WTC11 (cell line): ENCODE results near the gene SRXN1. TPM values are rescaled to one million over a fixed set of nuclear protein-coding genes. Genes with fewer than 3 reads are reported as not detected.

ENCODE experiments used
- ATAC-seq: fragments of 200-7000 bp; cut with Tn5 transposase; 2 replicates; pipeline ENCODE4 v1.10.0; 2021; ENCODE audit warnings: mild to moderate bottlenecking, moderate library complexity
- CTCF ChIA-PET: fragments of 300-600 bp; sonication (Branson Sonifier 250); formaldehyde crosslinking; loops from one replicate; lab custom pipeline; 2021; ENCODE audit warnings: antibody characterized with exemption; lab: Charles Lee
- POLR2A ChIA-PET: fragments of 350-600 bp; sonication (Branson Sonifier 250); formaldehyde crosslinking; loops from one replicate; lab custom pipeline; 2021; ENCODE audit warnings: antibody characterized with exemption; lab: Charles Lee
- DNase-seq: peaks from one replicate; pipeline ENCODE4 v3.0.0; 2021; ENCODE audit warnings: low spot score
- H3K27ac Mint-ChIP-seq: 2 replicates; pipeline ENCODE4 v1.8.0; 2021; ENCODE audit warnings: mixed read lengths
- H3K27me3 Mint-ChIP-seq: 2 replicates; pipeline ENCODE4 v1.8.0; 2021; ENCODE audit warnings: low read depth, mild to moderate bottlenecking, moderate library complexity, mixed read lengths
- H3K36me3 Mint-ChIP-seq: 2 replicates; pipeline ENCODE4 v1.8.0; 2021; ENCODE audit warnings: mixed read lengths
- H3K4me1 Mint-ChIP-seq: 2 replicates; pipeline ENCODE4 v1.8.0; 2022; ENCODE audit warnings: mixed read lengths
- H3K4me3 Mint-ChIP-seq: 2 replicates; pipeline ENCODE4 v1.8.0; 2021; ENCODE audit warnings: mild to moderate bottlenecking, moderate library complexity, mixed read lengths
- H3K9me3 Mint-ChIP-seq: 2 replicates; pipeline ENCODE4 v1.8.0; 2021; ENCODE audit warnings: mixed read lengths
- ATF1 ChIP-seq: sonication (generic); formaldehyde crosslinking; IDR thresholded peaks from 2 replicates; pipeline ENCODE4 v1.8.1; 2023; ENCODE audit warnings: mild to moderate bottlenecking, moderate library complexity, missing genetic modification reagents
- NR1H2 ChIP-seq: sonication (generic); formaldehyde crosslinking; IDR thresholded peaks from 2 replicates; pipeline ENCODE4 v1.9.0; 2021; ENCODE audit warnings: mild to moderate bottlenecking, moderate library complexity, missing genetic modification reagents
- RORB ChIP-seq: fragments of 250-450 bp; sonication (Bioruptor Pico); IDR thresholded peaks from 2 replicates; pipeline ENCODE4 v1.9.0; 2021; ENCODE audit warnings: mild to moderate bottlenecking
- SMAD4 ChIP-seq: sonication (generic); formaldehyde crosslinking; IDR thresholded peaks from 2 replicates; pipeline ENCODE4 v1.8.0; 2022; ENCODE audit warnings: mild to moderate bottlenecking, missing genetic modification reagents
- SOX15 ChIP-seq: fragments of 250-450 bp; sonication (Bioruptor Pico); IDR thresholded peaks from 2 replicates; pipeline ENCODE4 v1.9.0; 2021; ENCODE audit warnings: mild to moderate bottlenecking
- ZBTB21 ChIP-seq: sonication (generic); formaldehyde crosslinking; IDR thresholded peaks from 2 replicates; pipeline ENCODE4 v1.8.1; 2023; ENCODE audit warnings: mild to moderate bottlenecking, missing genetic modification reagents, borderline replicate concordance
- ZNF232 ChIP-seq: sonication (generic); formaldehyde crosslinking; IDR thresholded peaks from 2 replicates; pipeline ENCODE4 v1.8.0; 2022; ENCODE audit warnings: mild to moderate bottlenecking, missing genetic modification reagents
- ZNF263 ChIP-seq: sonication (generic); formaldehyde crosslinking; IDR thresholded peaks from 2 replicates; pipeline ENCODE4 v1.8.1; 2022; ENCODE audit warnings: low read depth, mild to moderate bottlenecking, moderate library complexity, missing genetic modification reagents
- ZNF671 ChIP-seq: fragments of 250-450 bp; sonication (Bioruptor Pico); IDR thresholded peaks from 2 replicates; pipeline ENCODE4 v1.8.0; 2021; ENCODE audit warnings: mild to moderate bottlenecking
- total RNA-seq: library from RNA; stranded (reverse); gene quantifications from 3 replicates; pipeline ENCODE4 v1.2.3, GENCODE V29; 2021
- TF ChIP-seq, protein P1 (sequence below): fragments of 250-450 bp; sonication (Bioruptor Pico); IDR thresholded peaks from 2 replicates; pipeline ENCODE4 v1.9.0; 2021; ENCODE audit warnings: mild to moderate bottlenecking, borderline replicate concordance
- TF ChIP-seq, protein P2 (sequence below): sonication (generic); formaldehyde crosslinking; IDR thresholded peaks from 2 replicates; pipeline ENCODE4 v1.8.1; 2022; ENCODE audit warnings: mild to moderate bottlenecking, moderate library complexity, missing genetic modification reagents
- TF ChIP-seq, protein P3 (sequence below): sonication (generic); formaldehyde crosslinking; IDR thresholded peaks from 2 replicates; pipeline ENCODE4 v1.8.1; 2023; ENCODE audit warnings: mild to moderate bottlenecking, missing genetic modification reagents, moderate library complexity
- TF ChIP-seq, protein P4 (sequence below): sonication (generic); formaldehyde crosslinking; IDR thresholded peaks from 2 replicates; pipeline ENCODE4 v1.8.1; 2023; ENCODE audit warnings: mild to moderate bottlenecking, moderate library complexity, missing genetic modification reagents
- TF ChIP-seq, protein P5 (sequence below): sonication (generic); formaldehyde crosslinking; IDR thresholded peaks from 2 replicates; pipeline ENCODE4 v1.8.1; 2022; ENCODE audit warnings: low read depth, mild to moderate bottlenecking, moderate library complexity, missing genetic modification reagents, borderline replicate concordance
- TF ChIP-seq, protein P6 (sequence below): fragments of 250-450 bp; sonication (Bioruptor Pico); IDR thresholded peaks from 2 replicates; pipeline ENCODE4 v1.9.0; 2021; ENCODE audit warnings: moderate library complexity, mild to moderate bottlenecking, inconsistent platforms, borderline replicate concordance

SRXN1 gene
- total RNA-seq, 1 experiment from 2014 or later = 23.0 TPM

DNA sequence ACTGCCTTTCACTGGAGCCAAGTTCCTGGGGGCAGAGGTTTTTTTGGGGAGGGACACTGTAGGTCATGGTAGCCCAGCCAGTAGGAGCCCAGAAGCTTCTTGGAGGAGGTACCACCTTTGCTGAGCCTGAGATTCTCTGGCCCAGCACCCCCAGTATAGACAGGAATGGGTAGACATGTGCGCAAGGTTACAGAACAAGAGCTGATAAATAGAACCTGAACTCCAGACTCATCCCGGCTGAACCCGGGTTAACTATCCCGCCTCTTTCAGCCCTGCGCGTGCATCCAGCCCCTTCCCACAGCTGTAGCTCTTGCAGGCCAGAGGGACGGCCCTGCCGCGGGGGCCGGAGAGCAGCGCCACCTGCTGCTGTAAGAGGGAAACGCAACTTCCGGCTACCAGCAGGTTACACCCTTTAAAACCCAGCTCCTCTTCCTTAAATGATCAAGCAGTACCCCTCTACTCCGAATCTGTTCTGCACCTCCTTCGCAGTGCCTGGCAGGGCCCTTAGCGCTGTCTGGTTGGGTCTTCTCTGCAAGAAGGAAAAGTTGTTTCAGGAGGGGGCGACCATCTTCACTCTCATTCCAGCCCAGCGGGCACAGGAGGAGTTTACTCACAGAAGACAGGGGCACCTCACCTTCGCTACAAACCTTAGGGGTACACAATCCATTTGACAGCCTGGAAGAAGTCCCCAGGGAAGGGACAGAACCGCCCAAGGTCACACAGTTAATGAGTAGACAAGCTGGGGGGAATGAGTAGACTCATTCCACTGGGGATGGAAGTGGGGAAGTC lies 7.5 kb downstream of the SRXN1 start (continued):
- TF ChIP-seq, protein P1, sequence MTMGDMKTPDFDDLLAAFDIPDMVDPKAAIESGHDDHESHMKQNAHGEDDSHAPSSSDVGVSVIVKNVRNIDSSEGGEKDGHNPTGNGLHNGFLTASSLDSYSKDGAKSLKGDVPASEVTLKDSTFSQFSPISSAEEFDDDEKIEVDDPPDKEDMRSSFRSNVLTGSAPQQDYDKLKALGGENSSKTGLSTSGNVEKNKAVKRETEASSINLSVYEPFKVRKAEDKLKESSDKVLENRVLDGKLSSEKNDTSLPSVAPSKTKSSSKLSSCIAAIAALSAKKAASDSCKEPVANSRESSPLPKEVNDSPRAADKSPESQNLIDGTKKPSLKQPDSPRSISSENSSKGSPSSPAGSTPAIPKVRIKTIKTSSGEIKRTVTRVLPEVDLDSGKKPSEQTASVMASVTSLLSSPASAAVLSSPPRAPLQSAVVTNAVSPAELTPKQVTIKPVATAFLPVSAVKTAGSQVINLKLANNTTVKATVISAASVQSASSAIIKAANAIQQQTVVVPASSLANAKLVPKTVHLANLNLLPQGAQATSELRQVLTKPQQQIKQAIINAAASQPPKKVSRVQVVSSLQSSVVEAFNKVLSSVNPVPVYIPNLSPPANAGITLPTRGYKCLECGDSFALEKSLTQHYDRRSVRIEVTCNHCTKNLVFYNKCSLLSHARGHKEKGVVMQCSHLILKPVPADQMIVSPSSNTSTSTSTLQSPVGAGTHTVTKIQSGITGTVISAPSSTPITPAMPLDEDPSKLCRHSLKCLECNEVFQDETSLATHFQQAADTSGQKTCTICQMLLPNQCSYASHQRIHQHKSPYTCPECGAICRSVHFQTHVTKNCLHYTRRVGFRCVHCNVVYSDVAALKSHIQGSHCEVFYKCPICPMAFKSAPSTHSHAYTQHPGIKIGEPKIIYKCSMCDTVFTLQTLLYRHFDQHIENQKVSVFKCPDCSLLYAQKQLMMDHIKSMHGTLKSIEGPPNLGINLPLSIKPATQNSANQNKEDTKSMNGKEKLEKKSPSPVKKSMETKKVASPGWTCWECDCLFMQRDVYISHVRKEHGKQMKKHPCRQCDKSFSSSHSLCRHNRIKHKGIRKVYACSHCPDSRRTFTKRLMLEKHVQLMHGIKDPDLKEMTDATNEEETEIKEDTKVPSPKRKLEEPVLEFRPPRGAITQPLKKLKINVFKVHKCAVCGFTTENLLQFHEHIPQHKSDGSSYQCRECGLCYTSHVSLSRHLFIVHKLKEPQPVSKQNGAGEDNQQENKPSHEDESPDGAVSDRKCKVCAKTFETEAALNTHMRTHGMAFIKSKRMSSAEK (CRISPR knock-in tag) = no peak
- TF ChIP-seq, protein P2, sequence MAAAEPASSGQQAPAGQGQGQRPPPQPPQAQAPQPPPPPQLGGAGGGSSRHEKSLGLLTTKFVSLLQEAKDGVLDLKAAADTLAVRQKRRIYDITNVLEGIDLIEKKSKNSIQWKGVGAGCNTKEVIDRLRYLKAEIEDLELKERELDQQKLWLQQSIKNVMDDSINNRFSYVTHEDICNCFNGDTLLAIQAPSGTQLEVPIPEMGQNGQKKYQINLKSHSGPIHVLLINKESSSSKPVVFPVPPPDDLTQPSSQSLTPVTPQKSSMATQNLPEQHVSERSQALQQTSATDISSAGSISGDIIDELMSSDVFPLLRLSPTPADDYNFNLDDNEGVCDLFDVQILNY (CRISPR knock-in tag) = peak; percentile 65; the same call in 1 of the 2 replicates
- TF ChIP-seq, protein P3, sequence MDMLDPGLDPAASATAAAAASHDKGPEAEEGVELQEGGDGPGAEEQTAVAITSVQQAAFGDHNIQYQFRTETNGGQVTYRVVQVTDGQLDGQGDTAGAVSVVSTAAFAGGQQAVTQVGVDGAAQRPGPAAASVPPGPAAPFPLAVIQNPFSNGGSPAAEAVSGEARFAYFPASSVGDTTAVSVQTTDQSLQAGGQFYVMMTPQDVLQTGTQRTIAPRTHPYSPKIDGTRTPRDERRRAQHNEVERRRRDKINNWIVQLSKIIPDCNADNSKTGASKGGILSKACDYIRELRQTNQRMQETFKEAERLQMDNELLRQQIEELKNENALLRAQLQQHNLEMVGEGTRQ (CRISPR knock-in tag) = no peak
- TF ChIP-seq ZNF263 (CRISPR knock-in tag) (no peak), NR1H2 (CRISPR knock-in tag) (no peak), RORB (CRISPR knock-in tag) (no peak)
- TF ChIP-seq, all 79 proteins: peak for 8

DNA sequence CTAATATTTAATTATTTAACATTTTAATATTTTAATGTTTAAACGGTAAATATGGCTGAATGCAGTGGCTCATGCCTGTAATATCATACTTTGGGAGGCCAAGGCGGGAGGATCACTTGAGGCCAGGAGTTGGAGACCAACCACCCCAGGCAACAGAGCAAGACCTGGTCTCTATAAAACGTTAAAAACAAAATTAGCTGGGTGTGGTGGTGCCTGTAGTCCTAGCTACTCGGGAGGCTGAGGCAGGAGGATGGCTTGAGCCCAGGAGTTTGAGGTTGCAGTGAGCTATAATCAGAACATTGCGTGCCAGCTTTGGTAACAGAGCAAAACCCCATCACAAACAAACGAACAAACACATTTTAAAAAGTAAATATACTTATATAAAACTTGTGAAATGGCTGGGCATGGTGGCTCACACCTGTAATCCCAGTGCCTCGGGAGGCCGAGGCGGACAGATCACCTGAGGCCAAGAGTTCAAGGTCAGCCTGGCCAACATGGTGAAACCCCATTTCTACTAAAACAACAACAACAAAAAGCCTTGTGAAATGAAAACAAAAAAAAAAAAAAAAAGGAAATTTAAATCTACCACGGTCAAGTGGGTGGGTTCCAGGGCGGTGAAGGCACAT lies 8.2 kb downstream of the SRXN1 start:
- ATAC-seq (no peak), DNase-seq (no peak)
- Mint-ChIP-seq H3K27ac (peak overlapping the region; percentile 45; the same call in 1 of the 2 replicates), H3K4me3 (no peak overlapping the region), H3K27me3 (no peaks in the 10 kb centered on the region; the same call in 1 of the 2 replicates), H3K36me3 (peaks cover 24% of the 10 kb centered on the region), H3K9me3 (no peaks in the 10 kb centered on the region), H3K4me1 (peaks cover 15% of the 10 kb centered on the region)
- ChIA-PET POLR2A (interaction anchor here (0.9 to 1.3 kb wide), 4 partner anchors 20 to 237 kb away, joined by 3 to 6 read pairs (median 4); partner anchors contain the start of genes CSNK2A1 and RBCK1), CTCF (interaction anchor here (0.5 to 4.8 kb wide), 74 partner anchors 8 to 312 kb away, joined by 3 to 136 read pairs (median 6); partner anchors contain the start of genes CSNK2A1, SCRT2, SLC52A3 and TBC1D20)
- TF ChIP-seq, protein P4, sequence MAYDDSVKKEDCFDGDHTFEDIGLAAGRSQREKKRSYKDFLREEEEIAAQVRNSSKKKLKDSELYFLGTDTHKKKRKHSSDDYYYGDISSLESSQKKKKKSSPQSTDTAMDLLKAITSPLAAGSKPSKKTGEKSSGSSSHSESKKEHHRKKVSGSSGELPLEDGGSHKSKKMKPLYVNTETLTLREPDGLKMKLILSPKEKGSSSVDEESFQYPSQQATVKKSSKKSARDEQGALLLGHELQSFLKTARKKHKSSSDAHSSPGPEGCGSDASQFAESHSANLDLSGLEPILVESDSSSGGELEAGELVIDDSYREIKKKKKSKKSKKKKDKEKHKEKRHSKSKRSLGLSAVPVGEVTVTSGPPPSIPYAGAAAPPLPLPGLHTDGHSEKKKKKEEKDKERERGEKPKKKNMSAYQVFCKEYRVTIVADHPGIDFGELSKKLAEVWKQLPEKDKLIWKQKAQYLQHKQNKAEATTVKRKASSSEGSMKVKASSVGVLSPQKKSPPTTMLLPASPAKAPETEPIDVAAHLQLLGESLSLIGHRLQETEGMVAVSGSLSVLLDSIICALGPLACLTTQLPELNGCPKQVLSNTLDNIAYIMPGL (CRISPR knock-in tag) = no peak
- TF ChIP-seq ZNF671 (CRISPR knock-in tag) (no peak), ZBTB21 (CRISPR knock-in tag) (no peak), SMAD4 (CRISPR knock-in tag) (no peak), SOX15 (CRISPR knock-in tag) (no peak), ZNF232 (CRISPR knock-in tag) (no peak), ATF1 (no peak)
- TF ChIP-seq, protein P5, sequence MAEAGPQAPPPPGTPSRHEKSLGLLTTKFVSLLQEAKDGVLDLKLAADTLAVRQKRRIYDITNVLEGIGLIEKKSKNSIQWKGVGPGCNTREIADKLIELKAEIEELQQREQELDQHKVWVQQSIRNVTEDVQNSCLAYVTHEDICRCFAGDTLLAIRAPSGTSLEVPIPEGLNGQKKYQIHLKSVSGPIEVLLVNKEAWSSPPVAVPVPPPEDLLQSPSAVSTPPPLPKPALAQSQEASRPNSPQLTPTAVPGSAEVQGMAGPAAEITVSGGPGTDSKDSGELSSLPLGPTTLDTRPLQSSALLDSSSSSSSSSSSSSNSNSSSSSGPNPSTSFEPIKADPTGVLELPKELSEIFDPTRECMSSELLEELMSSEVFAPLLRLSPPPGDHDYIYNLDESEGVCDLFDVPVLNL (CRISPR knock-in tag) = no peak
- TF ChIP-seq, protein P6, sequence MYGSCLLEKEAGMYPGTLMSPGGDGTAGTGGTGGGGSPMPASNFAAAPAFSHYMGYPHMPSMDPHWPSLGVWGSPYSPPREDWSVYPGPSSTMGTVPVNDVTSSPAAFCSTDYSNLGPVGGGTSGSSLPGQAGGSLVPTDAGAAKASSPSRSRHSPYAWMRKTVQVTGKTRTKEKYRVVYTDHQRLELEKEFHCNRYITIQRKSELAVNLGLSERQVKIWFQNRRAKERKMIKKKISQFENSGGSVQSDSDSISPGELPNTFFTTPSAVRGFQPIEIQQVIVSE (CRISPR knock-in tag) = no peak
- TF ChIP-seq, protein P3 (CRISPR knock-in tag) = no peak
